GM21529 (cell line): Measurements from ENCODE around the gene ALKBH6.

Experiments used
- ATAC-seq: cut with Tn5 transposase; IDR thresholded peaks from one replicate; pipeline ENCODE4 v1.9.1; 2021; ENCODE audit not compliant: unreplicated experiment

The ALKBH6 gene

GRCh38 chr19:36030264-36031148 lies 16.5 kb upstream of the ALKBH6 start:
- ATAC-seq, result no peak

GRCh38 chr19:36028313-36029041 lies 14.5 kb upstream of the ALKBH6 start:
- no peak for ATAC-seq

DNA sequence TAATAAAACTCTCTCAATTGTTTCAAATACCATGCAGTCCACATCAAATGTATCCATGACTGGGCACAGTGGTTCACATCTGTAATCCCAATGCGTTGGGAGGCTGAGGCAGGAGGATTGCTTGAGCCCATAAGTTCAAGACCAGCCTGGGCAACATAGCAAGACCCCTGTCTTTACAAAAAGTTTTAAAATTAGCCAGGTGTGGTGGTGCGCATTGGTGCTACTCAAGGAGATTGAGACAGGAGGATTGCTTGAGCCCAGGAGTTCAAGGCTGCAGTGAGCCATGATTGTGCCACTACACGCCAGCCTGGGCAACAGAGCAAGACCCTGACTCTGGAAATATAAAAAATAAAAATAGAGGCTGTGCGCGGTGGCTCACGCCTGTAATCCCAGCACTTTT lies 13.7 kb upstream of the ALKBH6 start:
- no peak for ATAC-seq

GRCh38 chr19:36026091-36026876 lies 12.3 kb upstream of the ALKBH6 start:
- ATAC-seq, result no peak

DNA sequence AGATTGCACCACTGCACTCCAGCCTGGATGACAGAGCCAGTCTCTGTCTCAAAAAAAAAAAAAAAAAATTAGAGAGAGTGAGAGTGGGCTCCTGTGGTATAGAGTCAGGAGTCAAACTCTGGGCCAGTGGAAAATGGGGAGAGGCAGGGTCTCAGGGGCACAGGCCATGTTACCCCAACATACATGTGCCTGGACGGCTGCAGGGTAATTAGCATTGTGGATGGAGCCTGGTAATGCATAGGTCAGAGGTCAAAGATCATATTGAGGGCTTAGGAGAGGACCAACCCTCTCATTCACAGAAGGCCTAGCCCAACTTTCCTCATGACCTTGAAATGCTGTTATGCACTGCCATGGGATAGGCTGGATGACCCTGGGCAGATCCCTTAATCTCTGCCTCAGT lies 11.5 kb upstream of the ALKBH6 start:
- ATAC-seq, result no peak

GRCh38 chr19:36023432-36023831 lies 9.4 kb upstream of the ALKBH6 start:
- no peak for ATAC-seq

GRCh38 chr19:36019061-36019670 lies 5.2 kb upstream of the ALKBH6 start:
- ATAC-seq, result no peak

- no peak for ATAC-seq
These were observed 567 bp downstream of the ALKBH6 start for GRCh38 chr19:36013280-36014011.

GRCh38 chr19:36010402-36010801 lies 3.6 kb downstream of the ALKBH6 start:
- ATAC-seq, result no peak

DNA sequence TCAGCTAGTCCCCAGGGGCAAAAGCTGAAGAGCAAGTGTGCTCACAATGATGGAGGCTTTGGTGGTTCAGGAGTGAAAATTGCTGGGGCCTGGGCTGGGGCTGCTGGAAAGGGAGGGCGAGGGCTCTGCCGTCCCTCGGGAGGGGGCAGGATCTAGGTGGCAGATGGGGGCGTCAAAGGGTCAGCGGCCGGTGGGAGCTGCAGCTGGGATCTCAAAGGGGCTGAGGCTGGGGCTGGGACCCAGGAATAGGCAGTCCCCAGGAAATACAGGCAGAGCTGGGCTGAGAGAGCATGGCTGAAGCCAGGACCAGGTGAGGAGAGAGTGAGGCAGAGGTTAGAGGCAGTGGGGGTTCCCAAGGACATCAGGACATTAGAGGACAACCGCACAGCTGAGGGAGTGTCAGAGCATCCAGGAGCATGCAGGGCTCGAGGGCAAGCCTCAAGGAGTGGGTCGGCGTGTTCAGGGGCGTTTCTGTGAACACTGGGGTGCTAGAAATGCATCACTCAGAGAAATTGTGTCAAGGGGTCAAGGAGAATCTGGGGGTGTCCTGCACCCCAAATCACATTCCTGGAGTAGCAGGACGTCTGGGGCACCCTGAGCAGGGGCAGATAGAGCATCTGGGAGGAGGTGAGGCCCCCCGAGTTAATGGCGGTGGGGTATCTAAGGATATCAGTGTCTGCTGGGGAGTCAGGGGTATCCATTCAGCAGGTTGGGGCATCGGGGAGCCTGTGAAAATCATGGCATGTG lies 4.2 kb downstream of the ALKBH6 start:
- no peak for ATAC-seq

GRCh38 chr19:36009220-36009619 lies 4.8 kb downstream of the ALKBH6 start:
- ATAC-seq, result no peak

- ATAC-seq, result no peak
These were observed 5.6 kb downstream of the ALKBH6 start, which contains the start of gene SYNE4 for GRCh38 chr19:36008336-36008978. Gene SYNE4, minus strand, starts transcription at chr19:36008813. Its CDS starts 132 bp downstream, at chr19:36008681.

GRCh38 chr19:36006955-36007354 lies 7.1 kb downstream of the ALKBH6 start:
- no peak for ATAC-seq

DNA sequence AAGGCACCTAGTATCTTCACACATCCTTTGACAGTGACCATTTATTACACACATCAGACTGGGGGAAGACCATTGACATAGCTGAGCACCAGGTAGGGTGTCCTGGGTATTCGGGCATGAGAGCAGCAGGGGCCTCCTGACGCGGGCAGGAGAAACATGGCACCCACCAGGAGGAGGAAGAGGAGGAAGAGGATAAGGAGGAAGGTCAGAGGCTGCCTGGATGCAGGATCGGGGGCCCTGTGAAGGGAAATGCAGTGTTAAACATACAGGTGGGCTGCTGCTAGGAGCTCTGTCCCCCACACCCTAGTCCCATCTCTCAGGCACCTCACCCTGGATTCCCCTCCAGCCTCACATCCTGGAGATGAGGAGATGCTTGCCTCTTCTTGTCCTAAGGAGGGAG lies 10.7 kb downstream of the ALKBH6 start:
- ATAC-seq, result no peak

DNA sequence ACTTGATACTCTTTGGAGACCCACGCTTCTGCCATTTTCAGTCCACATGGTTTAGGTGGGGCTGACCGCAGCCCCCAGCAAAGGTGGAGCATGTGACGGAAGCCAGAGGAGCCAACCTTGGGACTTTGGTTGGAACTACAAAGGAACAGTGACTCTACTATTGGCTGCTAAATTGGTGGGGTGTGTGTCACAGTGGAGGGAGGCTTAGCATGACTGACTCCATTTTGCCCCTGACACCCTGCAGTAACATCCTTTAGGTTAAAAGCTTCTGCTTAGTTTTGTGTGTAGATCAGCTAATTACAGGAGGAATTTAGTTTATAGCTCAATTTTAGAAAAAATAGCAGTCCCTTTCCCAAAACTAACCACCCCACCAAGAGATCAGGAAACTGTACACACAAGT lies 12.4 kb downstream of the ALKBH6 start:
- no peak for ATAC-seq

GRCh38 chr19:35996777-35997176 lies 17.2 kb downstream of the ALKBH6 start:
- ATAC-seq, result no peak

DNA sequence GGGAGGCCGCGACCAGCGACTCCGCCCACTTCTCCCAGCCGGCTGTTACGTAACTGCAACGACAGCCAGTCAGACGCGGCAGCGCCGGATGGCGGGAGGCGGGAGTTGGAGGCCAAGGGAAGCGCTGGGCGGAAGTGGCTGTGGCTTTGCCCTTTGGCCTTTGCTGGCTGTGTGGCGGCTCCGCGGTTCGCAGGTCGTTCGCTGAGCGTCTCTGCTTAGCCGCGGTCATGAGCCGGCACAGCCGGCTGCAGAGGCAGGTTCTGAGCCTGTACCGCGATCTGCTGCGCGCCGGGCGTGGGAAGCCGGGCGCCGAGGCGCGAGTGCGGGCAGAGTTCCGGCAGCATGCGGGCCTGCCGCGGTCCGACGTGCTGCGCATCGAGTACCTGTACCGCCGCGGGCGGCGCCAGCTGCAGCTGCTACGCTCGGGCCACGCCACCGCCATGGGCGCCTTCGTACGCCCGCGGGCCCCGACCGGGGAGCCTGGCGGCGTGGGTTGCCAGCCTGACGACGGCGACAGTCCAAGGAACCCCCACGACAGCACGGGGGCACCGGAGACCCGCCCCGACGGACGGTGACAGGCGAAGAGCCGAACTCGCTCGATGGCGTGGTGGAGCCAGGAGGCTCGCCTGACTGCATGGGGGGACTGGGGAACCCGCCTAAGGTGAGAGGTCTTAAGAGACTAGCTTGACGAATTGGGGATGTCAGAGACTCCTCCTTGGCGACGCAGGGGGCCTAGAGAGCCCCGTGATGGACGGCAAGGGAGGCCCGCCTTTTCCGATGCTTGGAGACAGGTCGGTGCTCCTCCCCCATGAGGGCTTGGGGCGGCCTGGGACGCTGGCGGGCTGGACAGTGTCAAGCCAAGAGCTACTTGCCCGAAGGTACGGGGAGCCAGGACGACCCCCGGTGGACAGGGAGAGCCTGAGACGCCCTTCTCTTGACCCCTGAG lies 18.7 kb downstream of the ALKBH6 start, which contains the start of gene SDHAF1:
TSS of gene SDHAF1 (plus strand) at position 141 of the 946 bp plus-strand sequence. CDS start at position 228, 87 bp downstream.
- peak; percentile 87 for ATAC-seq
